ENCODE results near the gene LYSMD2.

Gene LYSMD2

GRCh38 chr15:51731549-51732267, 5.7 kb downstream of the LYSMD2 start:
- Histone ChIP-seq H3K4me3 (ENCODE audit: low read depth, low read length) (no peak overlapping the region), H3K27ac (peak overlapping the region; percentile 30), H3K36me3 (replicated peaks) (no peaks in the 10 kb centered on the region), H3K27me3 (replicated peaks) (no peaks in the 10 kb centered on the region)
- no peak for TF ChIP-seq CTCF (IDR thresholded peaks at IDR 0.05; ENCODE audit: low read depth, low read length, missing control alignments)
- DNase-seq: peak; percentile 55
- in situ Hi-C loops (cut with HindIII; ENCODE audit: low pct_ligation_motif_present, low sequenced_read_pairs): no loop called here

GRCh38 chr15:51727141-51727897, 10.1 kb downstream of the LYSMD2 start:
- Histone ChIP-seq H3K4me3 (ENCODE audit: low read depth, low read length) (no peak overlapping the region), H3K36me3 (replicated peaks) (no peaks in the 10 kb centered on the region), H3K27me3 (replicated peaks) (no peaks in the 10 kb centered on the region), H3K27ac (no peak overlapping the region)
- in situ Hi-C loops (cut with HindIII; ENCODE audit: low pct_ligation_motif_present, low sequenced_read_pairs): no loop called here
- peak; percentile 45 for DNase-seq
- peak; percentile 65 for TF ChIP-seq CTCF (IDR thresholded peaks at IDR 0.05; ENCODE audit: low read depth, low read length, missing control alignments)

GRCh38 chr15:51726302-51727073, 11.0 kb downstream of the LYSMD2 start:
- in situ Hi-C loops (cut with HindIII; ENCODE audit: low pct_ligation_motif_present, low sequenced_read_pairs): no loop called here
- peak; percentile 93 for DNase-seq
- Histone ChIP-seq H3K27me3 (replicated peaks) (no peaks in the 10 kb centered on the region), H3K27ac (no peak overlapping the region), H3K36me3 (replicated peaks) (no peaks in the 10 kb centered on the region), H3K4me3 (ENCODE audit: low read depth, low read length) (no peak overlapping the region)
- no peak for TF ChIP-seq CTCF (IDR thresholded peaks at IDR 0.05; ENCODE audit: low read depth, low read length, missing control alignments)

GRCh38 chr15:51724673-51725072, 12.8 kb downstream of the LYSMD2 start:
- in situ Hi-C loops (cut with HindIII; ENCODE audit: low pct_ligation_motif_present, low sequenced_read_pairs): no loop called here
- Histone ChIP-seq H3K4me3 (ENCODE audit: low read depth, low read length) (no peak overlapping the region), H3K27me3 (replicated peaks) (no peaks in the 10 kb centered on the region), H3K27ac (no peak overlapping the region), H3K36me3 (replicated peaks) (no peaks in the 10 kb centered on the region)
- no peak for DNase-seq
- no peak for TF ChIP-seq CTCF (IDR thresholded peaks at IDR 0.05; ENCODE audit: low read depth, low read length, missing control alignments)

- in situ Hi-C loops (cut with HindIII; ENCODE audit: low pct_ligation_motif_present, low sequenced_read_pairs): no loop called here
- Histone ChIP-seq H3K27me3 (replicated peaks) (no peaks in the 10 kb centered on the region), H3K27ac (no peak overlapping the region), H3K4me3 (ENCODE audit: low read depth, low read length) (no peak overlapping the region), H3K36me3 (replicated peaks) (no peaks in the 10 kb centered on the region)
- no peak for TF ChIP-seq CTCF (IDR thresholded peaks at IDR 0.05; ENCODE audit: low read depth, low read length, missing control alignments)
- no peak for DNase-seq
Measured at GRCh38 chr15:51724199-51724598, 13.3 kb downstream of the LYSMD2 start.

Measured in brain microvascular endothelial cell (primary cell).